ENCODE data around the gene PPP2R2B. TPM values are rescaled to one million over a fixed set of nuclear protein-coding genes. Genes with fewer than 3 reads are reported as not detected.

PPP2R2B gene
- total RNA-seq, 1 donor from 2014 or later = 0.95 TPM

DNA sequence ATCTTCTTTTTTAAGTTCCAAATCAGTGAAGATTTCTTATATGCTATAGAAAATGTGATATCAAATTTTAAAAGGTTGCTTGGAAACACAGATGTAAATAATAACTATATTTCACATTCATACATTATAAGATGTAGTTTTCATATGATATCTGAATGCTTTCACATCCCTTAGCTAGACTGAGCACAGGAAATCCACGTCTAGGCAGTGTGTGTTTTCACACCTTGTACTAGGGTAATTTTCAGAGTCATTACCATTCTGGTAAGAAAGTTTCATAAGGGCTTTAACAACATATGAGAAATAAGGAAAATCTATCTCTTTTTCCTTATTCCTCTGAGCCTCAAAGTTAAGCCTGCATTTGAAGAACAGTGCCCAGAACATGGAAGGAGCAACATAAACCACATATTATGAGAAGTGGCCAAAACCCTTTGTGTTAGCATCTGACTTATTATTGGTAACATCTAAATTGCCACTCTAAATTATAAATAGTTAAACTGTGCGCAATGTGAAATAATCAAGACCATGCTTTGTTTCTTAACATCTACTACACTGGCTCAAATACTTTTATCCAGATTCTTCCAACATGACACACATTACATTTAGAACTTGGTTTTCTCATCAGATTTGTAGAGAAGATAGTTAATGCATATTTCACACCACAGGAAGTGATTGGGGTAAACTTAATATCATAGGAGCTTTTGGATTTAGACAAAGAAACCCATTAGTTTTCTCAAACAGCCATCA lies 113.3 kb downstream of the PPP2R2B start:
- Histone ChIP-seq H3K36me3 (no peaks in the 10 kb centered on the region), H3K27me3 (ENCODE audit: low read depth) (no peaks in the 10 kb centered on the region), H3K4me3 (no peak overlapping the region), H3K27ac (no peak overlapping the region), H3K9me3 (no peaks in the 10 kb centered on the region), H3K4me1 (no peaks in the 10 kb centered on the region)
- TF ChIP-seq, protein P1, sequence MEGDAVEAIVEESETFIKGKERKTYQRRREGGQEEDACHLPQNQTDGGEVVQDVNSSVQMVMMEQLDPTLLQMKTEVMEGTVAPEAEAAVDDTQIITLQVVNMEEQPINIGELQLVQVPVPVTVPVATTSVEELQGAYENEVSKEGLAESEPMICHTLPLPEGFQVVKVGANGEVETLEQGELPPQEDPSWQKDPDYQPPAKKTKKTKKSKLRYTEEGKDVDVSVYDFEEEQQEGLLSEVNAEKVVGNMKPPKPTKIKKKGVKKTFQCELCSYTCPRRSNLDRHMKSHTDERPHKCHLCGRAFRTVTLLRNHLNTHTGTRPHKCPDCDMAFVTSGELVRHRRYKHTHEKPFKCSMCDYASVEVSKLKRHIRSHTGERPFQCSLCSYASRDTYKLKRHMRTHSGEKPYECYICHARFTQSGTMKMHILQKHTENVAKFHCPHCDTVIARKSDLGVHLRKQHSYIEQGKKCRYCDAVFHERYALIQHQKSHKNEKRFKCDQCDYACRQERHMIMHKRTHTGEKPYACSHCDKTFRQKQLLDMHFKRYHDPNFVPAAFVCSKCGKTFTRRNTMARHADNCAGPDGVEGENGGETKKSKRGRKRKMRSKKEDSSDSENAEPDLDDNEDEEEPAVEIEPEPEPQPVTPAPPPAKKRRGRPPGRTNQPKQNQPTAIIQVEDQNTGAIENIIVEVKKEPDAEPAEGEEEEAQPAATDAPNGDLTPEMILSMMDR (IDR thresholded peaks at IDR 0.05) = no peak
- no peak for ATAC-seq
- intact Hi-C loops (cut with DNase I) = no loop called here
- DNase-seq = no peak

DNA sequence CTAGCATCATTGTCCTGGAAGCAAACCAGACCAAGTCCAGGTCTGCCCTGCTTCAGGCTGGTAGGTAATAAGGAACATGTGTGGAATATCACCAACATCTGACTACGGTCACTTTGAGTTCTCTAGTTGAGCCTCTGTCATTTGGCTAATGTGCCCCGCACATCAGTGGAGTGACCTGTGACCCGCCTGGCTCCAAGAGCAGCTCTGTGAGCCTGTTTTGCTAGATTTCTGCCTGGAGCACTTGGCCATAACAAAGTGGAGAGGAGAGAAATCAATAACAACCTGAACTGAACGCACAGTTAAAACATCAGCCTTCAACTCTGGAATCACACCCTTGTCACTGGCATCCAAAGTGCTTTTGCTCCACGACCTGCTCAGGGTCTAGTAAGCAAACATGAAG lies 115.7 kb downstream of the PPP2R2B start:
- intact Hi-C loops (cut with DNase I) = no loop called here
- H3K4me3 ChIP-seq = no peak overlapping the region
- H3K36me3 ChIP-seq = no peaks in the 10 kb centered on the region
- ATAC-seq (no peak), DNase-seq (no peak)
- no peaks in the 10 kb centered on the region for H3K9me3 ChIP-seq
- no peaks in the 10 kb centered on the region for H3K4me1 ChIP-seq
- TF ChIP-seq, protein P1 (IDR thresholded peaks at IDR 0.05) = no peak
- H3K27me3 ChIP-seq (ENCODE audit: low read depth) = no peaks in the 10 kb centered on the region
- H3K27ac ChIP-seq = no peak overlapping the region

DNA sequence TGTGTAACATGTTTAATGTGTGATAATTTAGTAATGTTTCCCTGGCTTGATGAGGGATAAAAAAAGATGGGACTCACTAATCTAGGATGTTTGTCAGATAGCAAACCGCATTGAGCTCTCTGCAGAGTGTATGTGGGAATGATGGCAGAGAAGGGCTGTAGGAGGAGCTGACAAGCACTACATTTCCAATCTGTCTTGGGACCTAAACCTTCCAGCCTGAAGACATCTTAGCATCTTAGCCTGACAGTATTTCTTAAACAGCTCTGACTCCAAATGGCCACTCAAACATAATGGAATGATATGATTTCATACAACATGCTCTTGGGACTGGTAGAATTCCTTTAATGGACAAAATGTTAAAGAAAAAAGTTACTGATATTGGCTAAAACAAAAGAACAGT lies 116.7 kb downstream of the PPP2R2B start:
- TF ChIP-seq, protein P1 (IDR thresholded peaks at IDR 0.05) = no peak
- H3K36me3 ChIP-seq = no peaks in the 10 kb centered on the region
- intact Hi-C loops (cut with DNase I) = no loop called here
- DNase-seq (no peak), ATAC-seq (no peak)
- no peak overlapping the region for H3K27ac ChIP-seq
- H3K27me3 ChIP-seq (ENCODE audit: low read depth) = no peaks in the 10 kb centered on the region
- H3K9me3 ChIP-seq = no peaks in the 10 kb centered on the region
- H3K4me1 ChIP-seq = no peaks in the 10 kb centered on the region
- no peak overlapping the region for H3K4me3 ChIP-seq

DNA sequence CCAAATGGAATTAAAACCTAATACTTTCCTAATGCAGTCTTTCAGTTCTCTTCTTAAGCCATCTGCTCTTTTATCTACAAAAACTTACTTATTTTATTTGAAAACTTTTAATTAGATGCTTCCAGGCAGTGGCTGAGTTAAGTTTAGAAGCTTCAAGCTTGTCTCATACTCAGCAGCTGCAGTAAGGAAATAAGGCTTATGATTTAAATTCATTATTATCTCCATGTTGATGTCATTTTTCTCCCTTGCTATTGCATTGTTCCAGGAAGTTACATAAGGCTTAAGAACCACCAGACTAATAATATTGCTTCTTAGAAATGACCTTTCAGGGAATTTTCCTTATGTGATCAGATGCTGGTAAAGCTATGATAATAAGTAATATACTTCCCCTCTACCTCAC lies 119.6 kb downstream of the PPP2R2B start:
- DNase-seq (no peak), ATAC-seq (no peak)
- TF ChIP-seq, protein P1 (IDR thresholded peaks at IDR 0.05) = no peak
- Histone ChIP-seq H3K36me3 (no peaks in the 10 kb centered on the region), H3K4me1 (no peaks in the 10 kb centered on the region), H3K27me3 (ENCODE audit: low read depth) (no peaks in the 10 kb centered on the region), H3K4me3 (no peak overlapping the region), H3K27ac (no peak overlapping the region), H3K9me3 (no peaks in the 10 kb centered on the region)
- intact Hi-C loops (cut with DNase I) = no loop called here

DNA sequence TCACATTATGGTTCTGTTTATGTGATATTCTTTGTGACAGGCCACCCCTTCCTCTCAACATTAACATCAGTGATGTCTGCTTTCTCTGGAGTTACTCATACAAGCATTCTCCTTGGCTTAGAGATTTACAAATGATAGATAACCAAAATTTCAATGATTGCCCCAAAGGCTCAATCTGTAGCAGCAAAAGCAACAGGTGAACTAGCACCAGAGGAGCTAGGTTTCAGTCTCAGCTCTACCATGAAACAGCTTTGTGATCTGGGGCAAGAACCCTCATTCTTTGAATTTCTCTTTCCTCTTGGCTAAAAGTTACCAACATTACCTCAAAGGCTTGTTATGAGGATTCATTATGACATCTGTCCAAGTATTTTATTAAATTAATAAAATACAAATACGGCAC lies 120.5 kb downstream of the PPP2R2B start:
- peaks cover 3% of the 10 kb centered on the region for H3K4me1 ChIP-seq
- no peak for ATAC-seq
- H3K27ac ChIP-seq = no peak overlapping the region
- no peak overlapping the region for H3K4me3 ChIP-seq
- H3K9me3 ChIP-seq = no peaks in the 10 kb centered on the region
- H3K27me3 ChIP-seq (ENCODE audit: low read depth) = no peaks in the 10 kb centered on the region
- no peak for DNase-seq
- TF ChIP-seq, protein P1 (IDR thresholded peaks at IDR 0.05) = no peak
- H3K36me3 ChIP-seq = no peaks in the 10 kb centered on the region
- intact Hi-C loops (cut with DNase I) = no loop called here
